ENCODE measurements around the gene YJEFN3.

Gene YJEFN3, protein sequence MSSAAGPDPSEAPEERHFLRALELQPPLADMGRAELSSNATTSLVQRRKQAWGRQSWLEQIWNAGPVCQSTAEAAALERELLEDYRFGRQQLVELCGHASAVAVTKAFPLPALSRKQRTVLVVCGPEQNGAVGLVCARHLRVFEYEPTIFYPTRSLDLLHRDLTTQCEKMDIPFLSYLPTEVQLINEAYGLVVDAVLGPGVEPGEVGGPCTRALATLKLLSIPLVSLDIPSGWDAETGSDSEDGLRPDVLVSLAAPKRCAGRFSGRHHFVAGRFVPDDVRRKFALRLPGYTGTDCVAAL

DNA sequence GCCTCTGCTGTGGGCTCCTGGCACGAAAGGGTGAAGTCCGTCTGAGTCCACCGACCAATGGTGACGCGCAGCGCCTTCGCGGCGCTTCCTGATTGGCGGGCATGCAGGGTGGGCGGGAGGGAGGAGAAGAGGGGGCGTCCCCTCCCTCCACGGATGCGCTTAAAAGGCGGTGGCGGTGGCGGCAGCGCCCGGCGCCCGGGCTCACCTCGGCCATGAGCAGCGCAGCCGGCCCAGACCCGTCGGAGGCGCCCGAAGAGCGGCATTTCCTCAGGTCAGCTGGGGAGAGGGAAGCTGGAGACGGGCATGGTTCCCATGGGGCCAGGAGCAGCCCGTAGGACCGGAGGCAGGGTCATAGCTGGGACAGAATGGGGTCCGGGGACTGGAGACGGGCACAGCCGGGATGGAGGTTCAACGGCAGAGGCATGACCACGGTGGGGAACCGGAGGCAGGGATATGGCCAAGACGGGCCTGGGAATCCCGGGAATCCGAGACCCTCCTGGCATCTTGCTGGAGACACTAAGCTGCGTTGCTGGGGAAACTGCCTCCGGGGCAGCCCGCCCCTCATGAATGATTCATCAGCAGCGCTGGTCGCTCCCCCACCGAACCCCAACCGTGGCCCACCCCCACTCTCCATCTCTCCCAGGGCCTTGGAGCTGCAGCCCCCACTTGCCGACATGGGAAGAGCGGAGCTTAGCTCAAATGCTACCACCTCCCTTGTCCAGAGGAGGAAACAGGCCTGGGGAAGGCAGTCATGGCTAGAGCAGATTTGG is at the start of gene YJEFN3:
TSS of gene YJEFN3 (plus strand) at position 191 of the 770 bp plus-strand sequence. CDS start at position 213, 22 bp downstream.
- DNase-seq (ENCODE audit: extremely low spot score) = no peak
- POLR2A ChIA-PET = interaction anchor here (1.9 kb wide), 1 partner anchor 13 kb away, joined by 6 read pairs; the partner anchor contains the start of genes NDUFA13 and TSSK6
- TF ChIP-seq TARDBP (IDR thresholded peaks at IDR 0.05) (no peak), FOXA1 (IDR thresholded peaks at IDR 0.05) (no peak), BHLHE40 (IDR thresholded peaks at IDR 0.05; ENCODE audit: borderline replicate concordance) (no peak)
- CTCF ChIA-PET = interaction anchor here (0.6 kb wide), 2 partner anchors 113 to 1724 kb away, joined by 3 to 5 read pairs; no protein-coding TSS in a partner anchor

DNA sequence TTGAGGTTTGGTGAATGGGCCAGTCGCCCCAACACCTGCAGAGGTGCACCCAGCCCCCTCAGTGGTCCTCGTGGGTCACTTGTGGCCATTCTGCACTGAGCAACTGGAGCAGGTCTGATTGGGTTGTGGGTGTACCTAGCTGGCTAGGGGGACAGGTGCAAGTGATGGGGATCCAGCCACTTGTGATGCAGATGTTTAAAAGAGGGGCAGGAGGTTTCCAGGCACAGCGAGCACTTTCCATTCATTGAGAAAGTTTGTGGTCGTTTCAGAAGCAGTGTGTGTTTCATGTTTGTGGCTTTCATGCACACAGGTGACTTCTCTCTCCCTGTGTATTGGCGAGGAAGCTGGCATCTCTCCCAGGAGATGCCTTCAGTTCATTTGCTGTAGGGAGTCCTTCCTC is 48.0 kb upstream of the YJEFN3 start:
- POLR2A ChIA-PET = no interaction called here
- TF ChIP-seq NFRKB (IDR thresholded peaks at IDR 0.05) (no peak), ARNT (IDR thresholded peaks at IDR 0.05) (no peak), BHLHE40 (IDR thresholded peaks at IDR 0.05; ENCODE audit: borderline replicate concordance) (no peak), SUZ12 (IDR thresholded peaks at IDR 0.05) (no peak), HDGF (IDR thresholded peaks at IDR 0.05; ENCODE audit: borderline replicate concordance) (no peak), LEF1 (IDR thresholded peaks at IDR 0.05; ENCODE audit: borderline replicate concordance) (no peak), TARDBP (IDR thresholded peaks at IDR 0.05) (no peak), CTBP1 (IDR thresholded peaks at IDR 0.05; ENCODE audit: borderline replicate concordance) (no peak), FOXM1 (IDR thresholded peaks at IDR 0.05; ENCODE audit: borderline replicate concordance) (no peak), SP1 (IDR thresholded peaks at IDR 0.05) (no peak), FOXA1 (IDR thresholded peaks at IDR 0.05) (no peak), ZNF384 (IDR thresholded peaks at IDR 0.05) (no peak), ELF4 (IDR thresholded peaks at IDR 0.05) (no peak), L3MBTL2 (conservative IDR thresholded peaks at IDR 0.05) (no peak), FOXK2 (IDR thresholded peaks at IDR 0.05) (no peak)
- TF ChIP-seq, protein P1, sequence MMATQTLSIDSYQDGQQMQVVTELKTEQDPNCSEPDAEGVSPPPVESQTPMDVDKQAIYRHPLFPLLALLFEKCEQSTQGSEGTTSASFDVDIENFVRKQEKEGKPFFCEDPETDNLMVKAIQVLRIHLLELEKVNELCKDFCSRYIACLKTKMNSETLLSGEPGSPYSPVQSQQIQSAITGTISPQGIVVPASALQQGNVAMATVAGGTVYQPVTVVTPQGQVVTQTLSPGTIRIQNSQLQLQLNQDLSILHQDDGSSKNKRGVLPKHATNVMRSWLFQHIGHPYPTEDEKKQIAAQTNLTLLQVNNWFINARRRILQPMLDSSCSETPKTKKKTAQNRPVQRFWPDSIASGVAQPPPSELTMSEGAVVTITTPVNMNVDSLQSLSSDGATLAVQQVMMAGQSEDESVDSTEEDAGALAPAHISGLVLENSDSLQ (IDR thresholded peaks at IDR 0.05) = no peak
- CTCF ChIA-PET = no interaction called here
- no peak for DNase-seq (ENCODE audit: extremely low spot score)

DNA sequence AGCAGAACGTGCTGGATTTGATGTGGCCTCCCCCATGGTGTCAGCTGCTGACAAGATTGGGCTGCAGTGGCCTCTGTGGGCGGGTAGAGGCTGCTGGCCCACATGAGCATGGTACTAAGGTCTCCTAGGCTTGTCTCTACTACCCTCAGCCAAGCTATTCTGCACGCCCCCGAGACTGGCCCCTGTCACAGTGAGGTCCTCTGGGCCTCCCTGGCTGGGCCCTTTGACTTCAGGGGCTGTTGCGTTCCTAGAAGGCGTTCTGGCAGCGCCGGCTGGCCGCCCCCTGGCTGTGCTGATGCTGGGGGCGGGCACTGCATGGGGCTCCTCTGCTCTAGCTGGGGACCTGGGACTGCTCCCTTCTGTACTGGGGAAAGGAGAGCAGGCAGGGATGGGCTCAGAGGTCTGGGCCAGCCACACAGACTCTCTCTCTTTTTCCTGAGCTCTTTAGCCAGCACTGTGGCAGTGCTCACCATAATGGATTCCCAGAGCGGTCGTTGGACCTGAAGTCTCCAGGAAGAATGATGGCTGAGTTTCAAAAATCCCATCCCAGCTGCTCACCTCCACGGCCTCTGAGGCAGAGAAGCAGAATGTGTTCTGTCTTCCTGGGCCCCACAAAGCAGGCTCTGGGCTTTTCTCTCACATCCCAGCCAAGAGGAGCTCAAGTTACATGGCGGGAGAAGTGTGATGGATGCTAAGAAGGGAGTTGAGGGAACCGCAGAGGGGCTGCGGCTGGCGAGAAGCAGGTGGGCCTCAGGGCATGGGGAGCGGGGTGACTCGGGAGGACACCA is 45.7 kb upstream of the YJEFN3 start:
- no peak for DNase-seq (ENCODE audit: extremely low spot score)
- ChIA-PET CTCF (no interaction called here), POLR2A (interaction anchor here (1.5 kb wide), 1 partner anchor 118 kb away, joined by 4 read pairs; no protein-coding TSS in a partner anchor)
- TF ChIP-seq FOXM1 (IDR thresholded peaks at IDR 0.05; ENCODE audit: borderline replicate concordance) (no peak), HDGF (IDR thresholded peaks at IDR 0.05; ENCODE audit: borderline replicate concordance) (no peak), FOXK2 (IDR thresholded peaks at IDR 0.05) (no peak), ZNF384 (IDR thresholded peaks at IDR 0.05) (no peak), BHLHE40 (IDR thresholded peaks at IDR 0.05; ENCODE audit: borderline replicate concordance) (no peak), L3MBTL2 (conservative IDR thresholded peaks at IDR 0.05) (no peak)

DNA sequence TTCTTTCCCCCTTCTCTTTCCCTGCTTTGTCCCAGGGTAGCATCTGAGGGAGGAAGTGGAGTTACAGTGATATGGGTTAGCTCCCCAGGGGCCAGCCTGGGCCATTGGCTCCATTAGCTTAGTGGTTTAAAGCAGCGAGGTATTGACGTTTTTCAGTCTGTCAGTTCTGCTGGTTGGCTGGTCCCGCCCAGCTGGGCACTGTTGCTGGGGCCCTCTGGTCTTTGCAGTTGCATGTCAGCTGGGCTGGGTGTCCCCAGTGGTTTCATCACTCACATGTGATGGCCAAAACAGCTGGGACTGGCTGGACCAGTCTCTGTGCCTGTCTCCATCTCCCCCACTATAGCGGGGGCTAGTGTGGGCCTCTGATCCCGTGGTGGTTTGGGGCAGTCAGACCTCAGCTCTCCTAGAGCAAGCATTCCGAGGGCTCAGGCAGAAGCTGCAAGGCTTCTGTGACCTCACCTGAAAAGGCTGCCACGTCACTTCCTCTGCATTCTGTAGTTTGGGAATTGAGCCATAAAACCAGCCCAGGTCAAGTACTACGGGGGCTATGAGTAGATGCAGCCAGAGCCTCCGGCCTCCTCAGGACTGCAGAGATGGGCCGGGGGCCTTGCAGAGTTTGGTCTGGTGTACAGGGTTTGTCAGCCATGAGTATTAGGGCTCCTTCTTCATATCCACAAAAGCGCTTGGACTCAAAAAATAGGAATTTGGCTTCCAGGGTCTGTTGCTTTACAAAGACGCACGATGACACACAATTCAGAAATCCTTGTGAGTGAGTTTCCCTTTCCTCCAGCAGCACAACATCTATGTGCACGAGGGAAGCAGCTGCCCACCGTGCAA is 43.3 kb upstream of the YJEFN3 start:
- no peak for TF ChIP-seq L3MBTL2 (conservative IDR thresholded peaks at IDR 0.05)
- POLR2A ChIA-PET = interaction anchor here (1.0 kb wide), 1 partner anchor 121 kb away, joined by 3 read pairs; no protein-coding TSS in a partner anchor
- no peak for DNase-seq (ENCODE audit: extremely low spot score)
- CTCF ChIA-PET = interaction anchor here (0.5 to 1.2 kb wide), 3 partner anchors 9 to 43 kb away, joined by 3 to 4 read pairs (median 4); no protein-coding TSS in a partner anchor

DNA sequence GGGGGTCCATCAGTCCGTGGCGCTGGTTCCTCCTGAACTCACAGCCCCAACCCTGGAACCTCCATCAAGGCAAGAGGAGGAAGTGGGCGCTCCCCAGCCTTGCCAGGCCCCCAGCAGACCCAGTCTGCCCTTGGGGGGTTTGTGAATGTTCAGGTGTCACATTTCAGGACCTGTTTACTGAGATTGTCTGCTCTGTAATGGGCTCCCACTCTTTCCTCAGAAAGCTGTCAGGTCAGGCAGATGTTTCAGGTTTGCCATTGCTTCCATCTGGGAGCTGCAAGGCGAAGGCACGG is 42.8 kb upstream of the YJEFN3 start:
- no peak for TF ChIP-seq CTBP1 (IDR thresholded peaks at IDR 0.05; ENCODE audit: borderline replicate concordance)
- no peak for TF ChIP-seq NFRKB (IDR thresholded peaks at IDR 0.05)
- no peak for TF ChIP-seq SP1 (IDR thresholded peaks at IDR 0.05)
- TF ChIP-seq TARDBP (IDR thresholded peaks at IDR 0.05) = no peak
- no peak for DNase-seq (ENCODE audit: extremely low spot score)
- POLR2A ChIA-PET = interaction anchor here (1.0 kb wide), 1 partner anchor 122 kb away, joined by 3 read pairs; no protein-coding TSS in a partner anchor
- CTCF ChIA-PET = interaction anchor here (0.5 kb wide), 1 partner anchor 44 kb away, joined by 4 read pairs; no protein-coding TSS in a partner anchor

DNA sequence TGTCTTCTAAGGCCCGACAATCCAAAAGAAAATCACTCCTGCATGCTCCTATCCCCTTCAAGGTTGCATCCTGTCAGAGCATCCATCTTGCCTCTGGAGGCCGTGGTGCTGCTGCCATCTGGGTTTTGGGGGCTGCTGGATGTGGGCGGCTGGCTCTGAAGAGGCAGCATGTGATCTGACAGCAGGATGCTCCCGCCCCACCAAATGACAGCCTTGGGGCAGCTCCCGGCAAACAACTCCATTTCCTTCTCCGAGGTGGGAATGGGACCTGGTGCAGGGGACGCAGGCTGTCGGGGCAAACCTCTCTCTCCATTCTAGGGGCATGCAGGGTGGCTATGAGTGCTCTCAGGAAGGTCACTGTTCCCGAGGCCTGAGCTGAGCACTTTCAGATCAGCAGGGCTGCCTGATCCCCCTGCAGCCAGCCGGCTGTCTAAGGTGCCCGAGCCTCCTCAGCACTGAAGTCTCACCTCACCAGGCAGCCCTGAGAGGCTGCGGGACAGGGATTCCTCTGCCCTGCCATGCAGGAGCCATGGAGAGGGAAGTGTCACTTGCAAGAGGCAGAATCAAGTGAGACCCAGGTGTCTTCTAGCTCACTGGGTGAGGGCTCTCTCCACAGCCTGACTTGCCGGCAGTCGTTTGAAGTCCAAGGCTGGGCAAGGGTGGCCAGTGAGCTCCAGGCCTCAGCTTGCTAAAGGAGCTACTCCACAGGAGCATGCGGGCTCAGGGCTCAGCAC is 42.2 kb upstream of the YJEFN3 start:
- TF ChIP-seq BHLHE40 (IDR thresholded peaks at IDR 0.05; ENCODE audit: borderline replicate concordance) (no peak), L3MBTL2 (conservative IDR thresholded peaks at IDR 0.05) (no peak), CTBP1 (IDR thresholded peaks at IDR 0.05; ENCODE audit: borderline replicate concordance) (no peak), SUZ12 (IDR thresholded peaks at IDR 0.05) (no peak), LEF1 (IDR thresholded peaks at IDR 0.05; ENCODE audit: borderline replicate concordance) (no peak), FOXK2 (IDR thresholded peaks at IDR 0.05) (no peak), NFRKB (IDR thresholded peaks at IDR 0.05) (no peak), FOXA1 (IDR thresholded peaks at IDR 0.05) (no peak), TARDBP (IDR thresholded peaks at IDR 0.05) (no peak), ELF4 (IDR thresholded peaks at IDR 0.05) (no peak), SP1 (IDR thresholded peaks at IDR 0.05) (no peak), ZNF384 (IDR thresholded peaks at IDR 0.05) (no peak), ARNT (IDR thresholded peaks at IDR 0.05) (no peak), HDGF (IDR thresholded peaks at IDR 0.05; ENCODE audit: borderline replicate concordance) (no peak), FOXM1 (IDR thresholded peaks at IDR 0.05; ENCODE audit: borderline replicate concordance) (no peak)
- TF ChIP-seq, protein P1 (IDR thresholded peaks at IDR 0.05) = no peak
- ChIA-PET POLR2A (interaction anchor here (2.1 kb wide), 1 partner anchor 122 kb away, joined by 7 read pairs; no protein-coding TSS in a partner anchor), CTCF (interaction anchor here (2.1 kb wide), 1 partner anchor 11 kb away, joined by 7 read pairs; no protein-coding TSS in a partner anchor)
- no peak for DNase-seq (ENCODE audit: extremely low spot score)

All from HEK293T (cell line).